ENCODE measurements around the gene TBC1D22A.

GRCh38 chr22:47044722-47045535 is 282.5 kb downstream of the TBC1D22A start:
- TF ChIP-seq, protein P1, sequence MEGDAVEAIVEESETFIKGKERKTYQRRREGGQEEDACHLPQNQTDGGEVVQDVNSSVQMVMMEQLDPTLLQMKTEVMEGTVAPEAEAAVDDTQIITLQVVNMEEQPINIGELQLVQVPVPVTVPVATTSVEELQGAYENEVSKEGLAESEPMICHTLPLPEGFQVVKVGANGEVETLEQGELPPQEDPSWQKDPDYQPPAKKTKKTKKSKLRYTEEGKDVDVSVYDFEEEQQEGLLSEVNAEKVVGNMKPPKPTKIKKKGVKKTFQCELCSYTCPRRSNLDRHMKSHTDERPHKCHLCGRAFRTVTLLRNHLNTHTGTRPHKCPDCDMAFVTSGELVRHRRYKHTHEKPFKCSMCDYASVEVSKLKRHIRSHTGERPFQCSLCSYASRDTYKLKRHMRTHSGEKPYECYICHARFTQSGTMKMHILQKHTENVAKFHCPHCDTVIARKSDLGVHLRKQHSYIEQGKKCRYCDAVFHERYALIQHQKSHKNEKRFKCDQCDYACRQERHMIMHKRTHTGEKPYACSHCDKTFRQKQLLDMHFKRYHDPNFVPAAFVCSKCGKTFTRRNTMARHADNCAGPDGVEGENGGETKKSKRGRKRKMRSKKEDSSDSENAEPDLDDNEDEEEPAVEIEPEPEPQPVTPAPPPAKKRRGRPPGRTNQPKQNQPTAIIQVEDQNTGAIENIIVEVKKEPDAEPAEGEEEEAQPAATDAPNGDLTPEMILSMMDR (IDR thresholded peaks at IDR 0.05; ENCODE audit: low read depth, low read length, missing input control): no peak
- TF ChIP-seq FOXA1 (IDR thresholded peaks at IDR 0.05): no peak
- no peak for TF ChIP-seq RAD21 (IDR thresholded peaks at IDR 0.05)
- no peak for TF ChIP-seq TAF1 (conservative IDR thresholded peaks at IDR 0.05)
- no peak for TF ChIP-seq HNF4G (IDR thresholded peaks at IDR 0.05)
- TF ChIP-seq, protein P2, sequence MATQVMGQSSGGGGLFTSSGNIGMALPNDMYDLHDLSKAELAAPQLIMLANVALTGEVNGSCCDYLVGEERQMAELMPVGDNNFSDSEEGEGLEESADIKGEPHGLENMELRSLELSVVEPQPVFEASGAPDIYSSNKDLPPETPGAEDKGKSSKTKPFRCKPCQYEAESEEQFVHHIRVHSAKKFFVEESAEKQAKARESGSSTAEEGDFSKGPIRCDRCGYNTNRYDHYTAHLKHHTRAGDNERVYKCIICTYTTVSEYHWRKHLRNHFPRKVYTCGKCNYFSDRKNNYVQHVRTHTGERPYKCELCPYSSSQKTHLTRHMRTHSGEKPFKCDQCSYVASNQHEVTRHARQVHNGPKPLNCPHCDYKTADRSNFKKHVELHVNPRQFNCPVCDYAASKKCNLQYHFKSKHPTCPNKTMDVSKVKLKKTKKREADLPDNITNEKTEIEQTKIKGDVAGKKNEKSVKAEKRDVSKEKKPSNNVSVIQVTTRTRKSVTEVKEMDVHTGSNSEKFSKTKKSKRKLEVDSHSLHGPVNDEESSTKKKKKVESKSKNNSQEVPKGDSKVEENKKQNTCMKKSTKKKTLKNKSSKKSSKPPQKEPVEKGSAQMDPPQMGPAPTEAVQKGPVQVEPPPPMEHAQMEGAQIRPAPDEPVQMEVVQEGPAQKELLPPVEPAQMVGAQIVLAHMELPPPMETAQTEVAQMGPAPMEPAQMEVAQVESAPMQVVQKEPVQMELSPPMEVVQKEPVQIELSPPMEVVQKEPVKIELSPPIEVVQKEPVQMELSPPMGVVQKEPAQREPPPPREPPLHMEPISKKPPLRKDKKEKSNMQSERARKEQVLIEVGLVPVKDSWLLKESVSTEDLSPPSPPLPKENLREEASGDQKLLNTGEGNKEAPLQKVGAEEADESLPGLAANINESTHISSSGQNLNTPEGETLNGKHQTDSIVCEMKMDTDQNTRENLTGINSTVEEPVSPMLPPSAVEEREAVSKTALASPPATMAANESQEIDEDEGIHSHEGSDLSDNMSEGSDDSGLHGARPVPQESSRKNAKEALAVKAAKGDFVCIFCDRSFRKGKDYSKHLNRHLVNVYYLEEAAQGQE (IDR thresholded peaks at IDR 0.05): no peak
- TF ChIP-seq EGR1 (IDR thresholded peaks at IDR 0.05; ENCODE audit: low read depth in 2 of 2): no peak
- no peak for TF ChIP-seq JUND (IDR thresholded peaks at IDR 0.05)
- TF ChIP-seq ZBTB33 (IDR thresholded peaks at IDR 0.05): no peak
- TF ChIP-seq SP1 (IDR thresholded peaks at IDR 0.05): no peak
- TF ChIP-seq RXRA (IDR thresholded peaks at IDR 0.05): no peak
- TF ChIP-seq, protein P3, sequence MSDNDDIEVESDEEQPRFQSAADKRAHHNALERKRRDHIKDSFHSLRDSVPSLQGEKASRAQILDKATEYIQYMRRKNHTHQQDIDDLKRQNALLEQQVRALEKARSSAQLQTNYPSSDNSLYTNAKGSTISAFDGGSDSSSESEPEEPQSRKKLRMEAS (IDR thresholded peaks at IDR 0.05): no peak
